ENCODE measurements around the gene TDRD7.

DNA sequence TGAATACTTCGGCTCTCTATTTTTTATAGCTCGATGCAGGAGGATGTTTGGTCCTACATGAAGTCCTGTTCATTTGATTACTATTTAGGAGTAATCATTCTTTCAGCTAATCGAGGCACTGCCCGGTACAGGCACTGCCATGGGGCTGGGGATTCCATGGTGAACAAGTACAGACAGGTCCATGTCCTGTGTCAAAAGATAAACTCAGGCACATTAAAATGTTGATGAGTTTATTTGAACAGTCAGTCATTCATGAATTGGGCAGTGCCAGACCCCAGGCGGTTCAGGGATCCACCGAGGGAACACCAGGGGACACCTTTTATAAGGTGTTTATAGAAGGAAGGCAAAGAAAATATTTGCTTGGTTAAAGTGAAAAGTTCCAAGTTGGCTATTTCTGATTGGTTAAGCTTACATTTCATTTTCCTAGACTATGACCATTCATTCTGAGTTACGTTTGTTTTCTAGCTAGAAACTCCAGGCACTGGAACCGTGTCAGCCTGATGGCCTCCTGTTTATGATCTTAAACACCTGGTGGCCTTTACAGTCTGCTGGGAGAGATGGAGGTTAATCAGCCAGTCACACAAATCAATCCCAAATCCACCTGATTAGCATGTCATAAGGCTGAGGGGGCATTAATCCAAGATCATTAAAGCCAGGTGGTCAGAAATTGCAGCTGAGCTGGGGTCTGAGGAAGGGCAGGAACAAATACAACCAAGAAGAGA lies 47.0 kb upstream of the TDRD7 start:
- TF ChIP-seq EZH2 (IDR thresholded peaks at IDR 0.05; ENCODE audit: borderline replicate concordance, insufficient read depth, low read length, poor library complexity, severe bottlenecking), result no peak
- no peak for TF ChIP-seq TAF1 (IDR thresholded peaks at IDR 0.05; ENCODE audit: low read depth)
- TF ChIP-seq POLR2AphosphoS5 (IDR thresholded peaks at IDR 0.05), result no peak
- no peak for TF ChIP-seq CTCF (IDR thresholded peaks at IDR 0.05; ENCODE audit: poor library complexity, severe bottlenecking)
- no peak for TF ChIP-seq RAD21 (conservative IDR thresholded peaks at IDR 0.05)
